Transverse colon (tissue), 4 donors: Measurements from ENCODE around the gene RSPO4. TPM values are rescaled to one million over a fixed set of nuclear protein-coding genes. Genes with fewer than 3 reads are reported as not detected.

Experiments used
- DNase-seq: peaks from one replicate; pipeline ENCODE4 v3.0.0-alpha.2; 2019
- H3K27ac ChIP-seq, 4 donors: fragments of 200-600 bp; sonication (generic); 2 replicates each; pipeline ENCODE4 v1.5.1; 2016 to 2018; ENCODE audit warnings: inconsistent platforms in 4 of 4
- H3K27me3 ChIP-seq: fragments of 200-600 bp; sonication (generic); 2 replicates; pipeline ENCODE4 v1.5.1; 2017; ENCODE audit warnings: inconsistent platforms
- H3K36me3 ChIP-seq, 4 donors: fragments of 200-600 bp; sonication (generic); 2 replicates each; pipeline ENCODE4 v1.5.1; 2017 to 2019; ENCODE audit warnings: inconsistent platforms in 4 of 4
- H3K4me1 ChIP-seq, 4 donors: fragments of 200-600 bp; sonication (generic); 2 replicates each; pipeline ENCODE4 v1.5.1; 2017 to 2020; ENCODE audit warnings: inconsistent platforms in 4 of 4
- H3K4me3 ChIP-seq, 4 donors: fragments of 200-600 bp; sonication (generic); 1 replicate in 1 of 4; 2 replicates in 3 of 4; pipeline versions ENCODE4 v1.5.1 to v1.6.1; 2017 to 2019; ENCODE audit warnings: inconsistent platforms in 4 of 4
- H3K9me3 ChIP-seq, 2 donors: fragments of 200-600 bp; sonication (generic); 2 replicates each; pipeline ENCODE4 v1.5.1; 2017 to 2019; ENCODE audit warnings: inconsistent platforms in 2 of 2
- CTCF ChIP-seq, 5 experiments: fragments of 200-600 bp in 3 of 5; fragments of 450-650 bp in 2 of 5; sonication (generic) in 3 of 5; IDR thresholded peaks; 1 replicate in 2 of 5; 2 replicates in 3 of 5; pipeline ENCODE4 v1.5.1; 2016 to 2017; ENCODE audit warnings: antibody characterized with exemption in 5 of 5, inconsistent platforms in 3 of 5, mild to moderate bottlenecking in 2 of 5, moderate library complexity in 1 of 5
- EP300 ChIP-seq: sonication (generic); formaldehyde crosslinking; IDR thresholded peaks from one replicate; pipeline ENCODE4 v1.6.1; 2017; ENCODE audit warnings: antibody characterized with exemption, low read depth
- POLR2A ChIP-seq: fragments of 450-650 bp; IDR thresholded peaks from one replicate; pipeline ENCODE4 v1.6.1; 2016; ENCODE audit warnings: antibody characterized with exemption, mild to moderate bottlenecking, moderate library complexity
- POLR2AphosphoS5 ChIP-seq, 3 donors: sonication (generic); formaldehyde crosslinking; IDR thresholded peaks; one replicate each; pipeline ENCODE4 v1.6.1; 2016; ENCODE audit warnings: antibody characterized with exemption in 3 of 3
- WGBS, 2 donors: methylation state at CpG; one replicate each; pipeline ENCODE4 v1.1.5; 2018; ENCODE audit warnings: low coverage in 1 of 2; 5-methylcytosine and 5-hydroxymethylcytosine counted together
- in situ Hi-C, 4 donors: fragments of 200-750 bp; cut with MboI; loops; one replicate each; pipeline versions ENCODE4 v1.15.0 to v1.15.1; 2017; ENCODE audit warnings: low sequenced_read_pairs in 3 of 4, low pct_ligation_motif_present in 1 of 4, low pct_unique_long_range_greater_than_20kb in 1 of 4
- intact Hi-C: fragments of 100-400 bp; cut with DNase I; formaldehyde crosslinking; loops from one replicate; pipeline ENCODE4 v1.15.1; 2023; ENCODE audit warnings: low total_unique reads
- total RNA-seq, 4 donors: library from RNA; depleted of rRNA; stranded (reverse); fragments of >200 nt; gene quantifications; one replicate each; pipeline ENCODE4 v1.1.0, GENCODE V29; 2016

The RSPO4 gene
- not detected for total RNA-seq

DNA sequence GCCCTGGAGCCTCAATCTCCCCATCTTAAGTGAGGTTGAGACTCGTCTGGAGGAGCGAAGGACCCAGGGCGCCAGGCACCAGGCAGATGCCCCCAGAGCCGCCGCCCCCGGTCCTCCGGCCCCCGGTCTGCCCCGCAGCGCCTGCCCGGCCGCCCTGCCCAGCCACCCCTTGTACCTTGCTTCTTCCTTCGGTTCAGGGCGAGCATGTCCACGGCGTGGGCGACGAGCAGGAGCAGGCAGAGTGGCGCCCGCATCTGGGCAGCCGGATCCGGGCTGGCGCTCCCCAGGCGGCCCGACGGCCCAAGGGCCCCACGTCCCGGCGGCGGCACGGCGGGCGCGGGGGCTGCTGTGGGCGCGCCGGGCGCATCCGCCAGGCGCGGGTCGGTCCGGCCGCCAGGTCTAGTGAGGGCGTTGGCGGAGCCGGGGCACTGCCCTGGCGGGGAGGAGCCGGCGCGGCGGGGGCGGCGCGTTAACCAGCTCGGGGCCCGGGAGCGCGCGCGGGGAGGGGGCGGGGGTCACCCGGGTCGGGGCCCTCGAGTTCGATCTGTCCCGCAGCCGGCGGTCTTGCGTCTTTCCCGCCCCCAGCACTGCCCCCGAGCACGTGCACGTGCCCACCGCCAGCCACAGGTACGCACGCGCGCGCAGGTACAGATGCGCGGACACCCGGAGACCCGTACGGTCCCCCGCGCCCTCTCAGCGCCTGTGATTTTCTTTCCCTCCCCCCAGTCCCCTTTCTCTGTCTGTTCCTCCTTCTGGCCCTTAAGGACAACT lies at the start of gene RSPO4:
Gene RSPO4, minus strand, starts transcription at position 401 of the 771 bp plus-strand sequence. Its CDS starts 147 bp downstream, at position 254.
- Histone ChIP-seq H3K4me3 (peak within 1 kb of the TSS in 1 of 4 donors; percentile 31), H3K27me3 (peaks cover 70% of the 10 kb centered on the region), H3K9me3 (no peaks in the 10 kb centered on the region), H3K27ac (no peak within 1 kb of the TSS), H3K4me1 (peaks cover 0 to 4% (median 0%) of the 10 kb centered on the region in 4 donors), H3K36me3 (no peaks in the 10 kb centered on the region)
- in situ Hi-C loops (no loop called here), intact Hi-C loops (no loop called here)
- TF ChIP-seq POLR2A, result no peak
- no peak for TF ChIP-seq EP300
- no peak for TF ChIP-seq POLR2AphosphoS5 (IDR thresholded peaks at IDR 0.05)
- no peak for TF ChIP-seq CTCF (IDR thresholded peaks at IDR 0.05)
- no peak for DNase-seq
- WGBS, 2 donors, result 1 to 6% methylated on average over 16 to 45 of the region's 88 CpGs

GRCh38 chr20:1050440-1050839 lies 48.3 kb upstream of the RSPO4 start:
- DNase-seq, result no peak
- Histone ChIP-seq H3K9me3 (no peaks in the 10 kb centered on the region), H3K27me3 (no peaks in the 10 kb centered on the region), H3K4me1 (no peaks in the 10 kb centered on the region), H3K4me3 (no peak overlapping the region), H3K27ac (no peak overlapping the region), H3K36me3 (no peaks in the 10 kb centered on the region)
- in situ Hi-C loops, result no loop called here
- no peak for TF ChIP-seq CTCF (IDR thresholded peaks at IDR 0.05)
- no peak for TF ChIP-seq POLR2A
- TF ChIP-seq POLR2AphosphoS5 (IDR thresholded peaks at IDR 0.05), result no peak
- no peak for TF ChIP-seq EP300
- intact Hi-C loops, result no loop called here
- 81 to 100% methylated on average over 2 to 6 of the region's 6 CpGs for WGBS, 2 donors

GRCh38 chr20:1045860-1046418 lies 43.8 kb upstream of the RSPO4 start:
- DNase-seq, result no peak
- 88 to 91% methylated on average over 1 to 3 of the region's 3 CpGs for WGBS, 2 donors
- in situ Hi-C loops, result no loop called here
- no peak for TF ChIP-seq EP300
- TF ChIP-seq POLR2A, result no peak
- no peak for TF ChIP-seq CTCF (IDR thresholded peaks at IDR 0.05)
- no peak for TF ChIP-seq POLR2AphosphoS5 (IDR thresholded peaks at IDR 0.05)
- no peaks in the 10 kb centered on the region for H3K36me3 ChIP-seq
- no peaks in the 10 kb centered on the region for H3K27me3 ChIP-seq
- intact Hi-C loops, result no loop called here
- no peaks in the 10 kb centered on the region for H3K9me3 ChIP-seq
- H3K4me3 ChIP-seq, result no peak overlapping the region
- no peaks in the 10 kb centered on the region for H3K4me1 ChIP-seq
- H3K27ac ChIP-seq, result no peak overlapping the region

GRCh38 chr20:1041845-1042390 lies 39.8 kb upstream of the RSPO4 start:
- DNase-seq, result no peak

More at GRCh38 chr20:1041845-1042390, 39.8 kb upstream of the RSPO4 start:
- Histone ChIP-seq H3K9me3 (no peaks in the 10 kb centered on the region), H3K27me3 (no peaks in the 10 kb centered on the region), H3K36me3 (no peaks in the 10 kb centered on the region), H3K4me3 (no peak overlapping the region), H3K4me1 (no peaks in the 10 kb centered on the region), H3K27ac (no peak overlapping the region)
- in situ Hi-C loops (no loop called here), intact Hi-C loops (no loop called here)
- no peak for TF ChIP-seq POLR2A
- TF ChIP-seq EP300, result no peak
- TF ChIP-seq CTCF (IDR thresholded peaks at IDR 0.05), result no peak
- no peak for TF ChIP-seq POLR2AphosphoS5 (IDR thresholded peaks at IDR 0.05)
- WGBS, 2 donors, result 79 to 83% methylated on average over 6 to 7 of the region's 7 CpGs
